Nephron progenitor cell (in vitro differentiated cells): Measurements from ENCODE around the gene RAF1.

Source experiments
- DNase-seq: peaks from one replicate; pipeline ENCODE4 v3.0.0; 2021
- H3K27ac Mint-ChIP-seq: 2 replicates; pipeline ENCODE4 v1.8.0; 2021; ENCODE audit warnings: mild to moderate bottlenecking, moderate library complexity, mixed read lengths
- H3K27me3 Mint-ChIP-seq: 2 replicates; pipeline ENCODE4 v1.8.0; 2021; ENCODE audit warnings: mild to moderate bottlenecking, low read depth, mixed read lengths; ENCODE audit not compliant: poor library complexity
- H3K36me3 Mint-ChIP-seq: 2 replicates; pipeline ENCODE4 v1.8.0; 2021; ENCODE audit warnings: low read depth, mixed read lengths
- H3K4me1 Mint-ChIP-seq: 2 replicates; pipeline ENCODE4 v1.8.0; 2021; ENCODE audit warnings: mixed read lengths
- H3K4me3 Mint-ChIP-seq: 2 replicates; pipeline ENCODE4 v1.8.0; 2021; ENCODE audit warnings: mild to moderate bottlenecking, moderate library complexity, mixed read lengths
- H3K9me3 Mint-ChIP-seq: 2 replicates; pipeline ENCODE4 v1.8.0; 2021; ENCODE audit warnings: mild to moderate bottlenecking, moderate library complexity, mixed read lengths
- TF ChIP-seq, protein P1 (sequence below): fragments of 200-600 bp; sonication (generic); IDR thresholded peaks from 2 replicates; pipeline ENCODE4 v1.5.0; 2021; ENCODE audit warnings: antibody characterized with exemption

The RAF1 gene

DNA sequence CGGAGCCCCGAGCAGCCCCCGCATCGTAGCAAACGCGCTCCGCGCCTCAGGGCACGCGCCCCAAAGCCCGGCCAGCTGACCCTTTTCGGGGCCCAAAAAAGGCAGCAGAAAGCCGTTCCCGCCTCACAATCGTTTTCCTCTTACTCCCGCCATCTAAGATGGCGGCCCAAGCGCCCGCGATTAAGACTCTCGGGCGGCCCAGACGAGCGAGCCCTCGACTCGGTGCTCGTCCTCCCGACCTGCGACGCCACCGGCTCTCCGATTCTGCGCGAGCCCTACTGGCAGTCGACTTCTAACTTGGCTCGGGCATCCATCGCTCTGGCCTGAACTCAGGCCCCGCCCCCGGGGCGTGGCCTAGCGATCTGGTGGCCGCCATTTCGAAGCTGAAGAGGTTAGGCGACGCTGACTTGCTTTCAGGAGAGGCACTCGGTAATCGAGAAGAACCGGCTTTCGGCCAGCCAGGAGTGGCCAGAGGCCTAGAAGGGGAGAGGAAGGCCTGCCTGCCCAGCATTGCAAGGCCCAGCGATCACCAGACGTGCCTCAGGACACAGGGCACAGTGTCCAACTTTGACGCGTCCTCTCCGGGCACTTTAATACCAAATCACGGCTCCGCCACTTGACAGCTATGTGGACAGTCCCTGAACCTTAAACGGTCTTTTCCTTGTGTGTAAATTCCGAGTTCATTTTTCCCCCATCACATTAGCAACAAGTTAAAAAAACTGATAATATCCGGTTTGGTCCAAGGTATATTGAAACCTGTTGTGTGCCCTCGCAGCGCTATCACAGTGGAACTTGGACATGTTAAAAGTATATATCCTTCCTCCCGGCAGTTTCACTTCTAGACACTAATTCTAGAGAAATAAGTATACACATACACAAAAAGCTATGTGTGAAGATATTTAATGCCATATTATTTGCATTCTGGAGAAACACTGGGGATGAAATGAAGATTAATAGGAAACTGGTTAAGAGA, at the start of gene RAF1:
Gene RAF1 (minus strand): TSS at position 182 of the 973 bp plus-strand sequence. CDS start 45,396 bp downstream, outside the sequence.
- H3K36me3 Mint-ChIP-seq, result peaks cover 4% of the 10 kb centered on the region

DNA sequence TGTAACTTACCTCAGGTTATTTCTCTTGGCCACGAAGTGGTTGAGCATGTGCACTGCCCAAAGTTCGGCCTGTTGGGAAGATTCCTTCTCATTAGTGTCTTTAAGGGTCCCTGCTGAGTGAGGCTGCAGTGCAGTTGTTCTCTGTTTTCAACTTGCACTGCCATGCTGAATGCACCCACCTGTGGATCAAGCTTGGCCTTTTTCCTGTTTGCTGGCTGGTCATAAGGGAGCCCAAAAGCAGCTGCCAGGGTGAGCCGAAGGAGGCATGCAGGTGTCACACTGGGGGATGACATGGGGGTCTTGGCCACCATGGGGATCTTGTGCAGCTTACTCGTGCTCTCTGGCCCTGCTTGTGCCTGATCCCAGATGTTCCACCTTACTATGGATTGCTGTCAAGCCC, 46.1 kb upstream of the RAF1 start:
- peaks cover 14% of the 10 kb centered on the region for H3K4me1 Mint-ChIP-seq
- TF ChIP-seq, protein P1, sequence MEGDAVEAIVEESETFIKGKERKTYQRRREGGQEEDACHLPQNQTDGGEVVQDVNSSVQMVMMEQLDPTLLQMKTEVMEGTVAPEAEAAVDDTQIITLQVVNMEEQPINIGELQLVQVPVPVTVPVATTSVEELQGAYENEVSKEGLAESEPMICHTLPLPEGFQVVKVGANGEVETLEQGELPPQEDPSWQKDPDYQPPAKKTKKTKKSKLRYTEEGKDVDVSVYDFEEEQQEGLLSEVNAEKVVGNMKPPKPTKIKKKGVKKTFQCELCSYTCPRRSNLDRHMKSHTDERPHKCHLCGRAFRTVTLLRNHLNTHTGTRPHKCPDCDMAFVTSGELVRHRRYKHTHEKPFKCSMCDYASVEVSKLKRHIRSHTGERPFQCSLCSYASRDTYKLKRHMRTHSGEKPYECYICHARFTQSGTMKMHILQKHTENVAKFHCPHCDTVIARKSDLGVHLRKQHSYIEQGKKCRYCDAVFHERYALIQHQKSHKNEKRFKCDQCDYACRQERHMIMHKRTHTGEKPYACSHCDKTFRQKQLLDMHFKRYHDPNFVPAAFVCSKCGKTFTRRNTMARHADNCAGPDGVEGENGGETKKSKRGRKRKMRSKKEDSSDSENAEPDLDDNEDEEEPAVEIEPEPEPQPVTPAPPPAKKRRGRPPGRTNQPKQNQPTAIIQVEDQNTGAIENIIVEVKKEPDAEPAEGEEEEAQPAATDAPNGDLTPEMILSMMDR, result no peak

More for the DNA sequence above, at the start of gene RAF1:
- Mint-ChIP-seq H3K4me3 (peak within 1 kb of the TSS; percentile 93), H3K27ac (peak within 1 kb of the TSS; percentile 99), H3K9me3 (no peaks in the 10 kb centered on the region), H3K27me3 (no peaks in the 10 kb centered on the region), H3K4me1 (peaks cover 33% of the 10 kb centered on the region)
- TF ChIP-seq, protein P1, result no peak
- DNase-seq, result peak; percentile 97

GRCh38 chr3:12709334-12709733, 45.4 kb upstream of the RAF1 start:
- Mint-ChIP-seq H3K27me3 (peaks cover 25% of the 10 kb centered on the region), H3K9me3 (no peaks in the 10 kb centered on the region), H3K4me3 (no peak overlapping the region), H3K27ac (no peak overlapping the region), H3K4me1 (peaks cover 14% of the 10 kb centered on the region), H3K36me3 (no peaks in the 10 kb centered on the region)
- TF ChIP-seq, protein P1, result no peak
- DNase-seq, result no peak

More for the DNA sequence above, 46.1 kb upstream of the RAF1 start:
- H3K9me3 Mint-ChIP-seq, result no peaks in the 10 kb centered on the region
- H3K27me3 Mint-ChIP-seq, result peaks cover 25% of the 10 kb centered on the region
- DNase-seq, result no peak
- H3K36me3 Mint-ChIP-seq, result no peaks in the 10 kb centered on the region
- H3K27ac Mint-ChIP-seq, result no peak overlapping the region
- no peak overlapping the region for H3K4me3 Mint-ChIP-seq

DNA sequence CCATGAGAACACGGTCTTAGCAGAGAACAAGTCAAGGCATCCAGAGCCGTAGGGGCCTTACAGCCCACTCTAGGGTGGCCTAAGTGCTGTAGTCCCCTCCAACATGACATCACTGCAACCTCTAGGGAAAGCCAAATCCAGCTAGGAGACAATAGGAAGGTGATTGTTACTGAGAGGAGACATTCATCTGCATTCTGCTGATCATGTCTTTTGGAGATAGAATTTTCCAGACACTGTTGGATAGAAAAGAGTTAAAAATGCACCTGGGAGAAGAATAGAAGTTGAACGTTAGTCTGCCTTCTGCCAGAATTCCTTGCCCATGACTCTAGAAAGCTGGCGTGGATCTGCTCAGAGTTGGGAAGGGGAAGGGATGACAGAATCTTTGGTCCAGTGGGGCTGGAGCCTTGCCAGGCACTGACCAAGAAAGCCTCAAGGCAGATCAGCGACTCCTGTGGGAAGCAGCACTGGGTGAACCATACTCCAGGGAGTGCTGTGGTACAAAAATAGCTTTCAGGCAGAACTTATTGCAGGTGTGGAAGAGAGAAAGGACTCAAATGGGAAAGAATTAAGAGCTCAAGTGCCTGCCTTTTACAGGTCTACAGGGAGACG, 44.8 kb upstream of the RAF1 start:
- no peak for DNase-seq
- Mint-ChIP-seq H3K27me3 (peaks cover 25% of the 10 kb centered on the region), H3K9me3 (no peaks in the 10 kb centered on the region), H3K27ac (no peak overlapping the region), H3K4me3 (no peak overlapping the region), H3K4me1 (peaks cover 14% of the 10 kb centered on the region), H3K36me3 (no peaks in the 10 kb centered on the region)
- TF ChIP-seq, protein P1, result no peak

DNA sequence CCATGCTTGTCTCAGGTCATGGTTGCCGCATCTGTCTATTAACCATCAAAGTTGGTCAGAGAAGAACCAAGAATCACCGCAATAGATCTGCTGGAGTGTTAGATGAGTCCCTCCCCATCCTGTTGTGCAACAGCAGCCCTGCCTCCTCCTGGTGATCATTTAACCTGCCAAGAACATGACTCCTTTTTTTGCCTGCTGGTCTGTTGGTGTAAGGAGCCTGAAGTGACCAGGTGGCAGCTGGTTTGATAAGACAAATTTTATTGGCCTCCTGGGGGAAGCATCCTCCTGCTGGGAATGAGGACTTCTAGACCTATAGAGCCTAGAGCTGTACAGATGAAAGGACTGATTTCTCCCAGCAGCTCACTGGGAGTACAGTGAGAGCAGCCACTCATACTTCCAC, 43.5 kb upstream of the RAF1 start:
- Mint-ChIP-seq H3K27ac (peak overlapping the region; percentile 74), H3K4me1 (peaks cover 14% of the 10 kb centered on the region), H3K9me3 (no peaks in the 10 kb centered on the region), H3K27me3 (peaks cover 24% of the 10 kb centered on the region), H3K36me3 (no peaks in the 10 kb centered on the region), H3K4me3 (no peak overlapping the region)
- DNase-seq, result no peak
- TF ChIP-seq, protein P1, result no peak
